H1 (cell line): ENCODE measurements around the gene CHDH. TPM values are rescaled to one million over a fixed set of nuclear protein-coding genes. Genes with fewer than 3 reads are reported as not detected.

Experiments used
- KDM4A ChIP-seq: IDR thresholded peaks from one replicate; pipeline ENCODE4 v1.7.1; 2012; ENCODE audit warnings: low read depth, mild to moderate bottlenecking, moderate library complexity, low read length, inconsistent platforms; ENCODE audit not compliant: severe bottlenecking
- polyA plus RNA-seq, 7 experiments: library from polyadenylated mRNA; depleted of rRNA in 3 of 7; stranded (reverse) in 5 of 7; unstranded in 2 of 7; fragments of >200 nt in 5 of 7; fragments of 200-250 nt in 2 of 7; gene quantifications; 1 replicate in 5 of 7; 2 replicates in 1 of 7; 4 replicates in 1 of 7; pipeline versions ENCODE4 v1.2.1 to v1.2.3, GENCODE V29; 2011 to 2013; ENCODE audit warnings: missing spikeins in 2 of 7, mixed read lengths in 2 of 7
- total RNA-seq: library from RNA; stranded (reverse); fragmentation: NEBNext Ultra II Directional; extraction: Animal tissue kit (Norgen Biotek cat#: 25700); gene quantifications from 2 replicates; pipeline ENCODE4 v1.2.1, GENCODE V29; 2021
- TF ChIP-seq, protein P1 (sequence below): fragments of 300-600 bp; sonication (generic); IDR thresholded peaks from 2 replicates; pipeline ENCODE4 v1.7.1; 2012; ENCODE audit warnings: low read length, moderate library complexity, mild to moderate bottlenecking, inconsistent platforms; ENCODE audit not compliant: insufficient replicate concordance

The CHDH gene
- total and polyA plus RNA-seq, 2 of the 8 experiments (the other 6 are each of a cell fraction or from before 2014, with no cell fraction given), result 4.9 to 10.3 TPM

GRCh38 chr3:53884623-53885022, 38.4 kb upstream of the CHDH start (continued):
- TF ChIP-seq, protein P1, sequence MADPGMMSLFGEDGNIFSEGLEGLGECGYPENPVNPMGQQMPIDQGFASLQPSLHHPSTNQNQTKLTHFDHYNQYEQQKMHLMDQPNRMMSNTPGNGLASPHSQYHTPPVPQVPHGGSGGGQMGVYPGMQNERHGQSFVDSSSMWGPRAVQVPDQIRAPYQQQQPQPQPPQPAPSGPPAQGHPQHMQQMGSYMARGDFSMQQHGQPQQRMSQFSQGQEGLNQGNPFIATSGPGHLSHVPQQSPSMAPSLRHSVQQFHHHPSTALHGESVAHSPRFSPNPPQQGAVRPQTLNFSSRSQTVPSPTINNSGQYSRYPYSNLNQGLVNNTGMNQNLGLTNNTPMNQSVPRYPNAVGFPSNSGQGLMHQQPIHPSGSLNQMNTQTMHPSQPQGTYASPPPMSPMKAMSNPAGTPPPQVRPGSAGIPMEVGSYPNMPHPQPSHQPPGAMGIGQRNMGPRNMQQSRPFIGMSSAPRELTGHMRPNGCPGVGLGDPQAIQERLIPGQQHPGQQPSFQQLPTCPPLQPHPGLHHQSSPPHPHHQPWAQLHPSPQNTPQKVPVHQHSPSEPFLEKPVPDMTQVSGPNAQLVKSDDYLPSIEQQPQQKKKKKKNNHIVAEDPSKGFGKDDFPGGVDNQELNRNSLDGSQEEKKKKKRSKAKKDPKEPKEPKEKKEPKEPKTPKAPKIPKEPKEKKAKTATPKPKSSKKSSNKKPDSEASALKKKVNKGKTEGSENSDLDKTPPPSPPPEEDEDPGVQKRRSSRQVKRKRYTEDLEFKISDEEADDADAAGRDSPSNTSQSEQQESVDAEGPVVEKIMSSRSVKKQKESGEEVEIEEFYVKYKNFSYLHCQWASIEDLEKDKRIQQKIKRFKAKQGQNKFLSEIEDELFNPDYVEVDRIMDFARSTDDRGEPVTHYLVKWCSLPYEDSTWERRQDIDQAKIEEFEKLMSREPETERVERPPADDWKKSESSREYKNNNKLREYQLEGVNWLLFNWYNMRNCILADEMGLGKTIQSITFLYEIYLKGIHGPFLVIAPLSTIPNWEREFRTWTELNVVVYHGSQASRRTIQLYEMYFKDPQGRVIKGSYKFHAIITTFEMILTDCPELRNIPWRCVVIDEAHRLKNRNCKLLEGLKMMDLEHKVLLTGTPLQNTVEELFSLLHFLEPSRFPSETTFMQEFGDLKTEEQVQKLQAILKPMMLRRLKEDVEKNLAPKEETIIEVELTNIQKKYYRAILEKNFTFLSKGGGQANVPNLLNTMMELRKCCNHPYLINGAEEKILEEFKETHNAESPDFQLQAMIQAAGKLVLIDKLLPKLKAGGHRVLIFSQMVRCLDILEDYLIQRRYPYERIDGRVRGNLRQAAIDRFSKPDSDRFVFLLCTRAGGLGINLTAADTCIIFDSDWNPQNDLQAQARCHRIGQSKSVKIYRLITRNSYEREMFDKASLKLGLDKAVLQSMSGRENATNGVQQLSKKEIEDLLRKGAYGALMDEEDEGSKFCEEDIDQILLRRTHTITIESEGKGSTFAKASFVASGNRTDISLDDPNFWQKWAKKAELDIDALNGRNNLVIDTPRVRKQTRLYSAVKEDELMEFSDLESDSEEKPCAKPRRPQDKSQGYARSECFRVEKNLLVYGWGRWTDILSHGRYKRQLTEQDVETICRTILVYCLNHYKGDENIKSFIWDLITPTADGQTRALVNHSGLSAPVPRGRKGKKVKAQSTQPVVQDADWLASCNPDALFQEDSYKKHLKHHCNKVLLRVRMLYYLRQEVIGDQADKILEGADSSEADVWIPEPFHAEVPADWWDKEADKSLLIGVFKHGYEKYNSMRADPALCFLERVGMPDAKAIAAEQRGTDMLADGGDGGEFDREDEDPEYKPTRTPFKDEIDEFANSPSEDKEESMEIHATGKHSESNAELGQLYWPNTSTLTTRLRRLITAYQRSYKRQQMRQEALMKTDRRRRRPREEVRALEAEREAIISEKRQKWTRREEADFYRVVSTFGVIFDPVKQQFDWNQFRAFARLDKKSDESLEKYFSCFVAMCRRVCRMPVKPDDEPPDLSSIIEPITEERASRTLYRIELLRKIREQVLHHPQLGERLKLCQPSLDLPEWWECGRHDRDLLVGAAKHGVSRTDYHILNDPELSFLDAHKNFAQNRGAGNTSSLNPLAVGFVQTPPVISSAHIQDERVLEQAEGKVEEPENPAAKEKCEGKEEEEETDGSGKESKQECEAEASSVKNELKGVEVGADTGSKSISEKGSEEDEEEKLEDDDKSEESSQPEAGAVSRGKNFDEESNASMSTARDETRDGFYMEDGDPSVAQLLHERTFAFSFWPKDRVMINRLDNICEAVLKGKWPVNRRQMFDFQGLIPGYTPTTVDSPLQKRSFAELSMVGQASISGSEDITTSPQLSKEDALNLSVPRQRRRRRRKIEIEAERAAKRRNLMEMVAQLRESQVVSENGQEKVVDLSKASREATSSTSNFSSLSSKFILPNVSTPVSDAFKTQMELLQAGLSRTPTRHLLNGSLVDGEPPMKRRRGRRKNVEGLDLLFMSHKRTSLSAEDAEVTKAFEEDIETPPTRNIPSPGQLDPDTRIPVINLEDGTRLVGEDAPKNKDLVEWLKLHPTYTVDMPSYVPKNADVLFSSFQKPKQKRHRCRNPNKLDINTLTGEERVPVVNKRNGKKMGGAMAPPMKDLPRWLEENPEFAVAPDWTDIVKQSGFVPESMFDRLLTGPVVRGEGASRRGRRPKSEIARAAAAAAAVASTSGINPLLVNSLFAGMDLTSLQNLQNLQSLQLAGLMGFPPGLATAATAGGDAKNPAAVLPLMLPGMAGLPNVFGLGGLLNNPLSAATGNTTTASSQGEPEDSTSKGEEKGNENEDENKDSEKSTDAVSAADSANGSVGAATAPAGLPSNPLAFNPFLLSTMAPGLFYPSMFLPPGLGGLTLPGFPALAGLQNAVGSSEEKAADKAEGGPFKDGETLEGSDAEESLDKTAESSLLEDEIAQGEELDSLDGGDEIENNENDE, result no peak
- no peak for TF ChIP-seq KDM4A
